Adrenal gland (tissue), 19 donors: ENCODE data around the gene DGKH. TPM values are rescaled to one million over a fixed set of nuclear protein-coding genes. Genes with fewer than 3 reads are reported as not detected.

Experiments
- DNase-seq, 7 donors: peaks; one replicate each; pipeline ENCODE4 v3.0.0-alpha.2; 2019 to 2020
- H3K27ac ChIP-seq, 5 donors: fragments of 200-600 bp; sonication (generic) in 4 of 5; 1 replicate in 3 of 5; 2 replicates in 2 of 5; pipeline versions ENCODE4 v1.5.1 to v1.8.0; 2016 to 2020; ENCODE audit warnings: mild to moderate bottlenecking in 1 of 5
- H3K27me3 ChIP-seq: fragments of 200-600 bp; 2 replicates; pipeline ENCODE4 v1.8.0; 2021
- H3K36me3 ChIP-seq, 2 donors: fragments of 200-600 bp; replicated peaks in 1 of 2; 1 replicate in 1 of 2; 2 replicates in 1 of 2; pipeline versions ENCODE4 v1.5.1 to v1.8.0; 2018 to 2022
- H3K4me1 ChIP-seq, 2 donors: fragments of 200-600 bp; replicated peaks in 1 of 2; 1 replicate in 1 of 2; 2 replicates in 1 of 2; pipeline versions ENCODE4 v1.5.1 to v1.8.0; 2018 to 2021
- H3K4me3 ChIP-seq, 4 donors: fragments of 200-600 bp; sonication (generic) in 3 of 4; one replicate each; pipeline ENCODE4 v1.5.1; 2016 to 2018
- H3K9me3 ChIP-seq, 3 donors: fragments of 200-600 bp; sonication (generic) in 1 of 3; replicated peaks in 1 of 3; 1 replicate in 2 of 3; 2 replicates in 1 of 3; pipeline versions ENCODE4 v1.5.1 to v1.8.0; 2016 to 2021
- CTCF ChIP-seq, 6 experiments: fragments of 450-650 bp in 4 of 6; fragments of 200-600 bp in 2 of 6; sonication (generic) in 1 of 6; IDR thresholded peaks; 1 replicate in 5 of 6; 2 replicates in 1 of 6; pipeline versions ENCODE4 v1.5.1 to v1.8.0; 2016 to 2021; ENCODE audit warnings: antibody characterized with exemption in 6 of 6, mild to moderate bottlenecking in 2 of 6, moderate library complexity in 1 of 6
- POLR2A ChIP-seq, 2 donors: fragments of 450-650 bp; IDR thresholded peaks; one replicate each; pipeline ENCODE4 v1.6.1; 2017; ENCODE audit warnings: antibody characterized with exemption in 2 of 2, mild to moderate bottlenecking in 2 of 2, moderate library complexity in 1 of 2
- WGBS, 4 donors: extraction: QIAGEN DNeasy Blood & Tissue Kit in 2 of 4; methylation state at CpG; one replicate each; pipeline versions ENCODE4 v1.1.5 to v1.1.7; 2013 to 2017; 5-methylcytosine and 5-hydroxymethylcytosine counted together
- intact Hi-C, 2 donors: fragments of 100-400 bp; cut with DNase I; formaldehyde crosslinking; loops; one replicate each; pipeline versions ENCODE4 v1.14.1 to v1.15.0; 2022 to 2023
- long read RNA-seq, 10 donors: library from polyadenylated mRNA in 3 of 10; unstranded in 2 of 10; stranded (forward) in 1 of 10; transcript quantifications; one replicate each; pipeline ENCODE4 v2.0.0 and lab custom pipeline, GENCODE V29; 2021 to 2026
- polyA plus RNA-seq, 3 donors: library from polyadenylated mRNA; stranded (reverse); fragments of 200-250 nt in 2 of 3; fragments of 350-450 nt in 1 of 3; fragmentation: Illumina TruSeq in 1 of 3; extraction: RNeasy Lipid Tissue Mini Kit (QIAGEN cat#74804) in 1 of 3; gene quantifications; one replicate each; pipeline ENCODE4 v1.2.3, GENCODE V29; 2013 to 2014
- total RNA-seq, 9 donors: library from RNA; depleted of rRNA in 4 of 9; stranded (reverse); fragments of >200 nt in 4 of 9; fragments of 120-200 nt in 1 of 9; fragmentation: NEBNext Ultra II Directional in 1 of 9; extraction: Animal tissue kit (Norgen Biotek cat#: 25700) in 1 of 9; gene quantifications; one replicate each; pipeline versions ENCODE4 v1.1.0 to v1.2.4, GENCODE V29; 2013 to 2023
- donor health status: healthy with polysubstance abuse.
- donor health status: Bipolar disorder and iron deficiency.
- donor health status: DM: yes; HTN: yes; CAD: no.
- donor health status: DM: no; HTN: no; CAD: no.
- donor health status: DM: no; HTN: no; CAD: no.
- donor health status: DM: yes; HTN: yes; CAD: no.

Gene DGKH, protein sequence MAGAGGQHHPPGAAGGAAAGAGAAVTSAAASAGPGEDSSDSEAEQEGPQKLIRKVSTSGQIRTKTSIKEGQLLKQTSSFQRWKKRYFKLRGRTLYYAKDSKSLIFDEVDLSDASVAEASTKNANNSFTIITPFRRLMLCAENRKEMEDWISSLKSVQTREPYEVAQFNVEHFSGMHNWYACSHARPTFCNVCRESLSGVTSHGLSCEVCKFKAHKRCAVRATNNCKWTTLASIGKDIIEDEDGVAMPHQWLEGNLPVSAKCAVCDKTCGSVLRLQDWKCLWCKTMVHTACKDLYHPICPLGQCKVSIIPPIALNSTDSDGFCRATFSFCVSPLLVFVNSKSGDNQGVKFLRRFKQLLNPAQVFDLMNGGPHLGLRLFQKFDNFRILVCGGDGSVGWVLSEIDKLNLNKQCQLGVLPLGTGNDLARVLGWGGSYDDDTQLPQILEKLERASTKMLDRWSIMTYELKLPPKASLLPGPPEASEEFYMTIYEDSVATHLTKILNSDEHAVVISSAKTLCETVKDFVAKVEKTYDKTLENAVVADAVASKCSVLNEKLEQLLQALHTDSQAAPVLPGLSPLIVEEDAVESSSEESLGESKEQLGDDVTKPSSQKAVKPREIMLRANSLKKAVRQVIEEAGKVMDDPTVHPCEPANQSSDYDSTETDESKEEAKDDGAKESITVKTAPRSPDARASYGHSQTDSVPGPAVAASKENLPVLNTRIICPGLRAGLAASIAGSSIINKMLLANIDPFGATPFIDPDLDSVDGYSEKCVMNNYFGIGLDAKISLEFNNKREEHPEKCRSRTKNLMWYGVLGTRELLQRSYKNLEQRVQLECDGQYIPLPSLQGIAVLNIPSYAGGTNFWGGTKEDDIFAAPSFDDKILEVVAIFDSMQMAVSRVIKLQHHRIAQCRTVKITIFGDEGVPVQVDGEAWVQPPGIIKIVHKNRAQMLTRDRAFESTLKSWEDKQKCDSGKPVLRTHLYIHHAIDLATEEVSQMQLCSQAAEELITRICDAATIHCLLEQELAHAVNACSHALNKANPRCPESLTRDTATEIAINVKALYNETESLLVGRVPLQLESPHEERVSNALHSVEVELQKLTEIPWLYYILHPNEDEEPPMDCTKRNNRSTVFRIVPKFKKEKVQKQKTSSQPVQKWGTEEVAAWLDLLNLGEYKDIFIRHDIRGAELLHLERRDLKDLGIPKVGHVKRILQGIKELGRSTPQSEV
- 1 to 10 TPM; 1.1 to 7.1 (median 4.7) TPM for total RNA-seq
- 1 to 10 TPM in 1 of 3 donors, under 1 TPM in 2; 0.81 to 1.2 (median 0.88) TPM for polyA plus RNA-seq
- long read RNA-seq, donor 1: 0 reads
- long read RNA-seq, donor 2: 0 reads
- long read RNA-seq, donor 3: 0 reads
- long read RNA-seq, donor 4, partial matches to known transcripts: 0 of 1 reads
- long read RNA-seq, donor 4, other reads (novel, unspliced or antisense): 1 of 1 reads
- long read RNA-seq, donor 5, partial matches to known transcripts: 0 of 2 reads
- long read RNA-seq, donor 5, other reads (novel, unspliced or antisense): 2 of 2 reads
- long read RNA-seq, donor 6: 0 reads
- long read RNA-seq, donor 7: 0 reads
- long read RNA-seq, donor 8: 0 reads
- long read RNA-seq, donor 9: 0 reads
- long read RNA-seq, donor 10: 0 reads

DNA sequence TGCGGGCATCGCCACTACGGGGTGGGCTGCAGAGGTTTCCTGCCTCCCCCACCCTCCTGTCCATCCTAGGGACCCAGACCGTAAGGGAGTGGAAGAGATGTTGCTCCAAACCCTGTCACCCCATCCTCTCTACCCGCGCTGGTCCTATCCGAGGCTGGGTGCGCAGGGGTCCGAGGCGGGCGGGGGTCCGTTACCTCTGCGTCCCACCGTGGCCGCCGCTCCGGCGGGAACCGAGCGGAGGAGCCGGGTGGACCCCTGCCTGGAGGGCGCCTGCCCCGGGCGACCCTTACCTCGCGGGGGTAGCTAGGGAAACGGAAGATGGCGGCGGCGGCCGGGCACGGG lies at the start of gene DGKH:
TSS of gene DGKH (plus strand) at position 307 of the 342 bp plus-strand sequence. CDS start 126 bp downstream, outside the sequence.
- 0 to 1% (median 1%) methylated on average over 21 to 32 of the region's 32 CpGs; no CpG with 5 or more reads in 1 of the 4 donors for WGBS, 4 donors
- H3K27me3 ChIP-seq: no peaks in the 10 kb centered on the region
- peak within 1 kb of the TSS; percentile 34 to 80 (median 54) for H3K4me3 ChIP-seq
- no peak for DNase-seq
- peak within 1 kb of the TSS in 4 of 5 donors; percentile 52 to 85 (median 74) for H3K27ac ChIP-seq
- intact Hi-C loops: loop anchor here in 1 of 2 donors (10.0 kb wide), 1 partner anchor 364 kb away; no protein-coding TSS in a partner anchor
- peaks cover 0 to 18% of the 10 kb centered on the region in 2 donors for H3K4me1 ChIP-seq
- H3K36me3 ChIP-seq: no peaks in the 10 kb centered on the region
- no peaks in the 10 kb centered on the region for H3K9me3 ChIP-seq
- TF ChIP-seq POLR2A (IDR thresholded peaks at IDR 0.05) (no peak), CTCF (IDR thresholded peaks at IDR 0.05) (no peak)

- H3K27me3 ChIP-seq: no peaks in the 10 kb centered on the region
- no peak for DNase-seq
- no peak overlapping the region for H3K4me3 ChIP-seq
- no peaks in the 10 kb centered on the region for H3K9me3 ChIP-seq
- no peak for TF ChIP-seq POLR2A (IDR thresholded peaks at IDR 0.05)
- no peak for TF ChIP-seq CTCF (IDR thresholded peaks at IDR 0.05)
- H3K4me1 ChIP-seq: no peaks in the 10 kb centered on the region
- no peaks in the 10 kb centered on the region for H3K36me3 ChIP-seq
- 47 to 69% (median 66%) methylated on average over 2 of the region's 2 CpGs for WGBS, 4 donors
- intact Hi-C loops: no loop called here
- no peak overlapping the region for H3K27ac ChIP-seq
These were observed 47.6 kb upstream of the DGKH start for GRCh38 chr13:42000846-42001245.

DNA sequence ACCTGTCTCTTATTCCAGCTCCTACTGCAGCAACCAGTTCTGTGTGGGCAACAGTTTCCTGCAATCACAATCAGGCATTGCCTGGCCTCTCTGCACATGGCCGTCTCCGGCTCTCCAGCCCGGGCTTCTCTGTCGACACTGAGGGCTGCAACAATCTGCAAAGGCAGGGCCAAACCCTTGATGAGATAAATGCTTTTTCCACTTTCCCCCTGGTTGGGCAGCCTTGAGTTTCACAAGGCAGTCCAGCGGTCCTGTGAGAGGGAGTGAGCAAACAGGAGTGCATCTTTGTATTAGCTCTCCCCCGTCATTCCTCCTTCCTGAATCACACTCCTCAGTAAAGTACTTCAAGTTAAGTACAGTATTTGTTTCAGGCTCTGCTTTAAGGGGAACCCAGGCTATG lies 46.9 kb upstream of the DGKH start:
- H3K9me3 ChIP-seq: no peaks in the 10 kb centered on the region
- no peaks in the 10 kb centered on the region for H3K4me1 ChIP-seq
- peak in 5 of 7 donors; percentile 29 to 81 (median 49) for DNase-seq
- intact Hi-C loops: no loop called here
- 17 to 37% (median 30%) methylated on average over 6 of the region's 6 CpGs for WGBS, 4 donors
- H3K27ac ChIP-seq: no peak overlapping the region
- TF ChIP-seq POLR2A (IDR thresholded peaks at IDR 0.05) (no peak), CTCF (IDR thresholded peaks at IDR 0.05) (no peak)
- H3K27me3 ChIP-seq: no peaks in the 10 kb centered on the region
- H3K4me3 ChIP-seq: no peak overlapping the region
- no peaks in the 10 kb centered on the region for H3K36me3 ChIP-seq
